ENCODE results near the gene ATG14. TPM values are rescaled to one million over a fixed set of nuclear protein-coding genes. Genes with fewer than 3 reads are reported as not detected.

Gene ATG14
- total and polyA plus RNA-seq, 4 donors, result 16.6 to 19.8 (median 18.0) TPM

- DNase-seq (ENCODE audit: low read depth in 4 of 6, low spot score in 6 of 6), result no peak
- peaks cover 8% of the 10 kb centered on the region for H3K4me1 ChIP-seq (ENCODE audit: control insufficient read depth, insufficient read depth, low read length)
- H3K36me3 ChIP-seq (ENCODE audit: control insufficient read depth, insufficient read depth, low read length), result no peaks in the 10 kb centered on the region
- no peak overlapping the region for H3K27ac ChIP-seq (ENCODE audit: low read depth, low read length)
- 88% methylated on average over 2 of the region's 2 CpGs for WGBS (ENCODE audit: insufficient coverage)
- no peaks in the 10 kb centered on the region for H3K9me3 ChIP-seq (ENCODE audit: control insufficient read depth, insufficient read depth, low read length)
- H3K27me3 ChIP-seq (ENCODE audit: control insufficient read depth, insufficient read depth, low read length), result peaks cover 2% of the 10 kb centered on the region
- H3K4me3 ChIP-seq (ENCODE audit: low read depth, low read length), result no peak overlapping the region
Measured at GRCh38 chr14:55450124-55450523, 38.5 kb upstream of the ATG14 start.

- Histone ChIP-seq H3K36me3 (ENCODE audit: control insufficient read depth, insufficient read depth, low read length) (no peaks in the 10 kb centered on the region), H3K4me1 (ENCODE audit: control insufficient read depth, insufficient read depth, low read length) (no peaks in the 10 kb centered on the region), H3K27me3 (ENCODE audit: control insufficient read depth, insufficient read depth, low read length) (peaks cover 2% of the 10 kb centered on the region), H3K27ac (ENCODE audit: low read depth, low read length) (no peak overlapping the region), H3K4me3 (ENCODE audit: low read depth, low read length) (no peak overlapping the region), H3K9me3 (ENCODE audit: control insufficient read depth, insufficient read depth, low read length) (no peaks in the 10 kb centered on the region)
- DNase-seq (ENCODE audit: low read depth in 4 of 6, low spot score in 6 of 6), result no peak
- WGBS (ENCODE audit: insufficient coverage), result no CpG with 5 or more reads among the region's 3 CpGs
Measured at GRCh38 chr14:55449116-55449515, 37.5 kb upstream of the ATG14 start.

GRCh38 chr14:55448141-55448614, 36.5 kb upstream of the ATG14 start:
- Histone ChIP-seq H3K27me3 (ENCODE audit: control insufficient read depth, insufficient read depth, low read length) (peaks cover 2% of the 10 kb centered on the region), H3K27ac (ENCODE audit: low read depth, low read length) (no peak overlapping the region), H3K4me1 (ENCODE audit: control insufficient read depth, insufficient read depth, low read length) (no peaks in the 10 kb centered on the region), H3K4me3 (ENCODE audit: low read depth, low read length) (no peak overlapping the region), H3K36me3 (ENCODE audit: control insufficient read depth, insufficient read depth, low read length) (no peaks in the 10 kb centered on the region), H3K9me3 (ENCODE audit: control insufficient read depth, insufficient read depth, low read length) (no peaks in the 10 kb centered on the region)
- no peak for DNase-seq (ENCODE audit: low read depth in 4 of 6, low spot score in 6 of 6)
- 83% methylated on average over 1 of the region's 3 CpGs for WGBS (ENCODE audit: insufficient coverage)

DNA sequence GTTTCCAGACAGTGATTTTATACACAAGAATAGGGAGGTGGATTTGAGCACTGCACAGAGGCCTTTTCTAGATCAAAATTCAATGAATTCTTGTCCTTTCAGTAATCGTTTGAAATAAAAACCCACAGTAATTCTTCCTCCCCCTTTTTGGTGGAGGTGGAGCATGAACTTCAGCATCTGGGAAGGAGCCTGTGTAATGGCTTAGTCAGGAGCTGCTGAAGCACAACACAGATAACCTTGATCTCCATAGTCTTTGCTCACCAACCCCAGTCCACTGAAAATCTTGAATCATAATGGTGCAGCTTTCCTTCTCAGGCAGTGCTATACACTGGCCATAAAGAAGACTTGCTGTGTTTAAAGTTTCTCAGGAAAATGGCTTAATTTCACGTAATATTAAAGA, 35.2 kb upstream of the ATG14 start:
- Histone ChIP-seq H3K4me3 (ENCODE audit: low read depth, low read length) (no peak overlapping the region), H3K36me3 (ENCODE audit: control insufficient read depth, insufficient read depth, low read length) (no peaks in the 10 kb centered on the region), H3K4me1 (ENCODE audit: control insufficient read depth, insufficient read depth, low read length) (no peaks in the 10 kb centered on the region), H3K27me3 (ENCODE audit: control insufficient read depth, insufficient read depth, low read length) (peaks cover 2% of the 10 kb centered on the region), H3K9me3 (ENCODE audit: control insufficient read depth, insufficient read depth, low read length) (no peaks in the 10 kb centered on the region), H3K27ac (ENCODE audit: low read depth, low read length) (no peak overlapping the region)
- WGBS (ENCODE audit: insufficient coverage), result 100% methylated on average over 1 of the region's 2 CpGs
- peak in 1 of 6 donors; percentile 25 for DNase-seq (ENCODE audit: low read depth in 4 of 6, low spot score in 6 of 6)

DNA sequence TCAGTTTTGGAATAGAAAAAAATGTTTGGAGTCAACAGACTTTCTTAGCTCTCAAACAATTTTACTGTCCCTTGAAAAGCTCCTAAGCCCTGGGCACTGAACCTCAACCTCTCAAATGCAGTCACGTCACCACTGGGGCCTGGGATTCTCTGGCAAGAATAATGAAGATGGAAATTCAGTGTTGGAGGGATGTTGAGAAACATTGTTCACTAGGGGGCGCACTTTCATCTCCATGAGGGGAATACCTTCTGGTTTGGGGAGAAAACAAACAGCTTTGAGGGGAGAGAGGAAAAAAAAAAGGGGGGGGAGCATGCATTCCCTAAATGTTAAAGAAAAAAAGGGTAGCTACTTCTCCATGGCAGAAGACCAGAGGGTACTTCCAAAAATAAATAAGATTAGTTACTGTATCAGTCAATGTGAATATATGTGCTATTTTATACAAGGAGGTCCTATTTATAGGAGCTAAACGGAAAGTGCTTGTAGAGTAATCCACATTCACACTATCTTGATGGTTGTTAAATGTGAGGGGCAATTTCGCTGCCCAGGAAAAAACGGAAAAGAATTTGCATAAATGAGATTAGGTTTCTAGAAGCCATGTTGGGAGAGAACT, 34.6 kb upstream of the ATG14 start:
- no peaks in the 10 kb centered on the region for H3K36me3 ChIP-seq (ENCODE audit: control insufficient read depth, insufficient read depth, low read length)
- no peak overlapping the region for H3K4me3 ChIP-seq (ENCODE audit: low read depth, low read length)
- no peaks in the 10 kb centered on the region for H3K9me3 ChIP-seq (ENCODE audit: control insufficient read depth, insufficient read depth, low read length)
- no peaks in the 10 kb centered on the region for H3K4me1 ChIP-seq (ENCODE audit: control insufficient read depth, insufficient read depth, low read length)
- no peak overlapping the region for H3K27ac ChIP-seq (ENCODE audit: low read depth, low read length)
- 20% methylated on average over 2 of the region's 5 CpGs for WGBS (ENCODE audit: insufficient coverage)
- peaks cover 2% of the 10 kb centered on the region for H3K27me3 ChIP-seq (ENCODE audit: control insufficient read depth, insufficient read depth, low read length)
- DNase-seq (ENCODE audit: low read depth in 4 of 6, low spot score in 6 of 6), result peak in 4 of 6 donors; percentile 39 to 84 (median 68)

DNA sequence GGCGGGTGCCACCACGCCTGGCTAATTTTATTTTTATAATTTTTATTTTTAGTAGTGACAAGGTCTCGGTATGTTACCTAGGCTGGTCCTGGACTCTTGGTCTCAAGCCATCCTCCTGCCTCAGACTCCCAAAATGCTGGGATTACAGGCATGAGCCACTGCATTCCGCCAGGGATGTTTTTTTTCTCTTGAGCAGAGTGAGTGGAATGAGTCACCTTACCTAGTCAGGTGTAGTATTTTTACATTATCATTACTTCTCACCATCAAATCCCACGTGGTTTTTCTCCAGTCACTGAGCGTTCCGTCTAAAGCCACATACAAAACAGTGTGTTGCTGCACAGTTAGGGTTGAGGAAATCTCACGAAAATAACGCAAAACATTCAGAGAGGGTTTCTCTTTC, 29.7 kb upstream of the ATG14 start:
- no peak overlapping the region for H3K27ac ChIP-seq (ENCODE audit: low read depth, low read length)
- no peak overlapping the region for H3K4me3 ChIP-seq (ENCODE audit: low read depth, low read length)
- no peaks in the 10 kb centered on the region for H3K9me3 ChIP-seq (ENCODE audit: control insufficient read depth, insufficient read depth, low read length)
- peaks cover 4% of the 10 kb centered on the region for H3K27me3 ChIP-seq (ENCODE audit: control insufficient read depth, insufficient read depth, low read length)
- WGBS (ENCODE audit: insufficient coverage), result no CpG with 5 or more reads among the region's 9 CpGs
- no peak for DNase-seq (ENCODE audit: low read depth in 4 of 6, low spot score in 6 of 6)
- no peaks in the 10 kb centered on the region for H3K36me3 ChIP-seq (ENCODE audit: control insufficient read depth, insufficient read depth, low read length)
- peaks cover 5% of the 10 kb centered on the region for H3K4me1 ChIP-seq (ENCODE audit: control insufficient read depth, insufficient read depth, low read length)

- no peak within 1 kb of the TSS for H3K27ac ChIP-seq (ENCODE audit: low read depth, low read length)
- H3K4me1 ChIP-seq (ENCODE audit: control insufficient read depth, insufficient read depth, low read length), result peaks cover 5% of the 10 kb centered on the region
- no peak for DNase-seq (ENCODE audit: low read depth in 4 of 6, low spot score in 6 of 6)
- H3K4me3 ChIP-seq (ENCODE audit: low read depth, low read length), result no peak within 1 kb of the TSS
- 29% methylated on average over 28 of the region's 29 CpGs for WGBS (ENCODE audit: insufficient coverage)
- no peaks in the 10 kb centered on the region for H3K9me3 ChIP-seq (ENCODE audit: control insufficient read depth, insufficient read depth, low read length)
- no peaks in the 10 kb centered on the region for H3K36me3 ChIP-seq (ENCODE audit: control insufficient read depth, insufficient read depth, low read length)
- peaks cover 4% of the 10 kb centered on the region for H3K27me3 ChIP-seq (ENCODE audit: control insufficient read depth, insufficient read depth, low read length)
Measured at GRCh38 chr14:55440385-55440784, 28.8 kb upstream of the ATG14 start, which contains the start of gene TBPL2. Gene TBPL2, minus strand, starts transcription at chr14:55440616. Its CDS starts 167 bp downstream, at chr14:55440449.

- Histone ChIP-seq H3K36me3 (ENCODE audit: control insufficient read depth, insufficient read depth, low read length) (no peaks in the 10 kb centered on the region), H3K4me3 (ENCODE audit: low read depth, low read length) (no peak overlapping the region), H3K4me1 (ENCODE audit: control insufficient read depth, insufficient read depth, low read length) (peaks cover 5% of the 10 kb centered on the region), H3K9me3 (ENCODE audit: control insufficient read depth, insufficient read depth, low read length) (no peaks in the 10 kb centered on the region), H3K27me3 (ENCODE audit: control insufficient read depth, insufficient read depth, low read length) (peaks cover 4% of the 10 kb centered on the region), H3K27ac (ENCODE audit: low read depth, low read length) (no peak overlapping the region)
- WGBS (ENCODE audit: insufficient coverage), result 65% methylated on average over 5 of the region's 10 CpGs
- DNase-seq (ENCODE audit: low read depth in 4 of 6, low spot score in 6 of 6), result peak in 3 of 6 donors; percentile 45 to 90 (median 55)
Measured at GRCh38 chr14:55438066-55438683, 26.5 kb upstream of the ATG14 start.

DNA sequence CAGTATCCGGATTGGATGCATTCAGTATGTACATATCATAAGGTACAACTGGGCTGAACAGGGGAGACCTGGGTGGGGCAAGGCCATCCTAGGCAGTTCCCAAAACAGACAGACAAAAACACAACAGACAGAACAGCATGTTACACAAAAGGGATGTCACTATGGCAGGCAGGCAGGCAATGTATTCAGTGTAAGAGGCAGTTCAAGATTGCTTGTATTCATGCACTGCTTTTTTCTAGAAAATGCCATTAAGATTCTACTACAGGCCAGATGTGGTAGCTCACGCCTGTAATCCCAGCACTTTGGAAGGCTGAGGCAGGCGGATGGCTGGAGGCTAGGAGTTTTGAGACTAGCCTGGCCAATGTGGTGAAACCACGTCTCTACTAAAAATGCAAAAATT, 25.3 kb upstream of the ATG14 start:
- H3K9me3 ChIP-seq (ENCODE audit: control insufficient read depth, insufficient read depth, low read length), result no peaks in the 10 kb centered on the region
- H3K4me3 ChIP-seq (ENCODE audit: low read depth, low read length), result no peak overlapping the region
- no peaks in the 10 kb centered on the region for H3K36me3 ChIP-seq (ENCODE audit: control insufficient read depth, insufficient read depth, low read length)
- peaks cover 5% of the 10 kb centered on the region for H3K4me1 ChIP-seq (ENCODE audit: control insufficient read depth, insufficient read depth, low read length)
- 93% methylated on average over 2 of the region's 4 CpGs for WGBS (ENCODE audit: insufficient coverage)
- no peak for DNase-seq (ENCODE audit: low read depth in 4 of 6, low spot score in 6 of 6)
- H3K27ac ChIP-seq (ENCODE audit: low read depth, low read length), result no peak overlapping the region
- peaks cover 4% of the 10 kb centered on the region for H3K27me3 ChIP-seq (ENCODE audit: control insufficient read depth, insufficient read depth, low read length)

DNA sequence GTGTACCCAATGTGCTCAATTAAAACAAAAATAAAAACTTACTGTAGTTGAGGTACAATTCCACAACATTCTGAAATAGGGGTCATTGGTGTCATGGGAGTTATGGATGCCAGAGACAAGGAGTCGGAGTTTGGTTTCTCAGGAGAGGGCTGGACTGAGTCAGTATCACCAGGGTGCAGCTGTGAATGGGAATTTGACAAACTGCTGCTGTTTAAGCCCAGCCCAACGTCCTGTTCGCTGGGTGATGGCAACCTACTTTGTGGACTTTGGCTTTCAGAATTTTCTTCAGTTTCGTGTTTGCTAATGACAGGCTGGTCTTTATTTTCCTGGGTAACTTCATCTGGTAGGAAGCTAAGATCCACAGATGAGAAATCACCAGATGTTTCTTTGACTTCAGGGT, 24.9 kb upstream of the ATG14 start:
- H3K9me3 ChIP-seq (ENCODE audit: control insufficient read depth, insufficient read depth, low read length), result no peaks in the 10 kb centered on the region
- H3K36me3 ChIP-seq (ENCODE audit: control insufficient read depth, insufficient read depth, low read length), result no peaks in the 10 kb centered on the region
- no peak overlapping the region for H3K27ac ChIP-seq (ENCODE audit: low read depth, low read length)
- WGBS (ENCODE audit: insufficient coverage), result 64% methylated on average over 4 of the region's 4 CpGs
- no peak overlapping the region for H3K4me3 ChIP-seq (ENCODE audit: low read depth, low read length)
- peaks cover 5% of the 10 kb centered on the region for H3K4me1 ChIP-seq (ENCODE audit: control insufficient read depth, insufficient read depth, low read length)
- H3K27me3 ChIP-seq (ENCODE audit: control insufficient read depth, insufficient read depth, low read length), result peaks cover 4% of the 10 kb centered on the region
- DNase-seq (ENCODE audit: low read depth in 4 of 6, low spot score in 6 of 6), result no peak

All from spinal cord (tissue), 10 donors.